NCI-H345 (cell line): ENCODE measurements around the gene PLEKHA1.

Experiments
- DNase-seq: peaks from one replicate; lab custom pipeline; 2025; lab: John Stamatoyannopoulos, UW

PLEKHA1 gene

GRCh38 chr10:122379041-122379440, 4.5 kb downstream of the PLEKHA1 start:
- DNase-seq = no peak

GRCh38 chr10:122379537-122379936, 5.0 kb downstream of the PLEKHA1 start:
- no peak for DNase-seq

GRCh38 chr10:122380703-122381102, 6.2 kb downstream of the PLEKHA1 start:
- no peak for DNase-seq

GRCh38 chr10:122381680-122382079, 7.2 kb downstream of the PLEKHA1 start:
- DNase-seq = no peak

GRCh38 chr10:122386514-122386913, 12.0 kb downstream of the PLEKHA1 start:
- no peak for DNase-seq

GRCh38 chr10:122387572-122387971, 13.1 kb downstream of the PLEKHA1 start:
- no peak for DNase-seq

GRCh38 chr10:122388287-122388997, 13.9 kb downstream of the PLEKHA1 start:
- no peak for DNase-seq

GRCh38 chr10:122390271-122390670, 15.8 kb downstream of the PLEKHA1 start:
- DNase-seq = no peak

- DNase-seq = no peak
These were observed 16.2 kb downstream of the PLEKHA1 start for GRCh38 chr10:122390679-122391078.

GRCh38 chr10:122391875-122392274, 17.4 kb downstream of the PLEKHA1 start:
- DNase-seq = no peak

- DNase-seq = no peak
These were observed 18.3 kb downstream of the PLEKHA1 start for GRCh38 chr10:122392835-122393234.

- no peak for DNase-seq
These were observed 18.8 kb downstream of the PLEKHA1 start for GRCh38 chr10:122393288-122393687.

GRCh38 chr10:122402548-122403131, 28.1 kb downstream of the PLEKHA1 start:
- DNase-seq = no peak

GRCh38 chr10:122404576-122404975, 30.1 kb downstream of the PLEKHA1 start:
- DNase-seq = no peak

- DNase-seq = no peak
These were observed 33.0 kb downstream of the PLEKHA1 start for GRCh38 chr10:122407375-122408125.

GRCh38 chr10:122413327-122413726, 38.8 kb downstream of the PLEKHA1 start:
- no peak for DNase-seq

GRCh38 chr10:122417667-122418066, 43.2 kb downstream of the PLEKHA1 start:
- DNase-seq = no peak

GRCh38 chr10:122419016-122419415, 44.5 kb downstream of the PLEKHA1 start:
- DNase-seq = no peak

GRCh38 chr10:122419876-122420623, 45.5 kb downstream of the PLEKHA1 start:
- DNase-seq = no peak

- no peak for DNase-seq
These were observed 46.1 kb downstream of the PLEKHA1 start for GRCh38 chr10:122420624-122421007.

- no peak for DNase-seq
These were observed 46.6 kb downstream of the PLEKHA1 start for GRCh38 chr10:122421054-122421625.

GRCh38 chr10:122421742-122422141, 47.2 kb downstream of the PLEKHA1 start:
- DNase-seq = no peak
